Prostate gland (tissue), 2 donors: ENCODE measurements around the gene LRBA. TPM values are rescaled to one million over a fixed set of nuclear protein-coding genes. Genes with fewer than 3 reads are reported as not detected.

Experiments used
- DNase-seq: peaks from one replicate; pipeline ENCODE4 v3.0.0-alpha.2; 2019; ENCODE audit warnings: low spot score
- H3K27ac ChIP-seq, 2 donors: fragments of 200-600 bp; sonication (generic); 2 replicates each; pipeline ENCODE4 v1.5.1; 2017 to 2019
- H3K27me3 ChIP-seq: fragments of 200-600 bp; sonication (generic); replicated peaks from 2 replicates; pipeline ENCODE4 v1.5.1; 2019; ENCODE audit not compliant: insufficient read depth
- H3K36me3 ChIP-seq, 2 donors: fragments of 200-600 bp; sonication (generic); 1 replicate in 1 of 2; 2 replicates in 1 of 2; pipeline versions ENCODE4 v1.5.1 to v1.8.1; 2017 to 2019
- H3K4me1 ChIP-seq: fragments of 200-600 bp; sonication (generic); replicated peaks from 2 replicates; pipeline ENCODE4 v1.5.1; 2019
- H3K4me3 ChIP-seq, 2 donors: fragments of 200-600 bp; sonication (generic); 2 replicates each; pipeline ENCODE4 v1.5.1; 2017 to 2019
- H3K9me3 ChIP-seq: fragments of 200-600 bp; sonication (generic); 2 replicates; pipeline ENCODE4 v1.5.1; 2017
- POLR2A ChIP-seq: fragments of 450-650 bp; IDR thresholded peaks from one replicate; pipeline ENCODE4 v1.6.1; 2016; ENCODE audit warnings: antibody characterized with exemption, mild to moderate bottlenecking
- POLR2AphosphoS5 ChIP-seq: sonication (generic); formaldehyde crosslinking; IDR thresholded peaks from one replicate; pipeline ENCODE4 v1.6.1; 2017; ENCODE audit warnings: antibody characterized with exemption
- WGBS: methylation state at CpG from one replicate; pipeline ENCODE4 v1.1.5; 2018; 5-methylcytosine and 5-hydroxymethylcytosine counted together
- intact Hi-C: fragments of 100-400 bp; cut with DNase I; formaldehyde crosslinking; loops from one replicate; pipeline ENCODE4 v1.14.2; 2022
- total RNA-seq, 2 donors: library from RNA; depleted of rRNA; stranded (reverse); fragments of >200 nt; gene quantifications; one replicate each; pipeline ENCODE4 v1.1.0, GENCODE V29; 2016
- TF ChIP-seq, protein P1 (sequence below), 4 experiments: fragments of 200-600 bp in 2 of 4; fragments of 450-650 bp in 2 of 4; sonication (generic) in 2 of 4; IDR thresholded peaks; 1 replicate in 3 of 4; 2 replicates in 1 of 4; pipeline ENCODE4 v1.5.1; 2016 to 2019; ENCODE audit warnings: antibody characterized with exemption in 4 of 4, mild to moderate bottlenecking in 2 of 4, moderate library complexity in 2 of 4

LRBA gene
- total RNA-seq, 2 donors from 2014 or later = 69.8 to 79.8 TPM

DNA sequence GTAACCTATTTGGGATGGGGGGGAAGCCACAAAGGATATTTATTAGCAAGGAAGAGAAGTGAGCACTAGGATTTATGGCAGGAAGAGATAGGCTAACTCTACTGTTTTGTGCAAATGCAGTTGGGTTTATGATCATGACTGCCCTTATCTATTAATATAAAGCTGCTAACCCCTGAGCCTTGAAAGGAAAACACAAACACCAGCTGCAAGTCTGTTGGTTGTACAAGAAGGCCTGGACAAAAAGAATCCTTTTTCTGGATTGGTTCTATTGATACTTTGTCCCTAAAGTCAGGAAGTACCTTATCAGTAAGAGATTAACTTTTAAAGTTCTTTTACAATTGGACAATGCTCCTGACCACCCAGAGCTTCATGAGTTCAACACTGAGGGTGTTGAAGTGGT is 188.8 kb downstream of the LRBA start:
- TF ChIP-seq, protein P1, sequence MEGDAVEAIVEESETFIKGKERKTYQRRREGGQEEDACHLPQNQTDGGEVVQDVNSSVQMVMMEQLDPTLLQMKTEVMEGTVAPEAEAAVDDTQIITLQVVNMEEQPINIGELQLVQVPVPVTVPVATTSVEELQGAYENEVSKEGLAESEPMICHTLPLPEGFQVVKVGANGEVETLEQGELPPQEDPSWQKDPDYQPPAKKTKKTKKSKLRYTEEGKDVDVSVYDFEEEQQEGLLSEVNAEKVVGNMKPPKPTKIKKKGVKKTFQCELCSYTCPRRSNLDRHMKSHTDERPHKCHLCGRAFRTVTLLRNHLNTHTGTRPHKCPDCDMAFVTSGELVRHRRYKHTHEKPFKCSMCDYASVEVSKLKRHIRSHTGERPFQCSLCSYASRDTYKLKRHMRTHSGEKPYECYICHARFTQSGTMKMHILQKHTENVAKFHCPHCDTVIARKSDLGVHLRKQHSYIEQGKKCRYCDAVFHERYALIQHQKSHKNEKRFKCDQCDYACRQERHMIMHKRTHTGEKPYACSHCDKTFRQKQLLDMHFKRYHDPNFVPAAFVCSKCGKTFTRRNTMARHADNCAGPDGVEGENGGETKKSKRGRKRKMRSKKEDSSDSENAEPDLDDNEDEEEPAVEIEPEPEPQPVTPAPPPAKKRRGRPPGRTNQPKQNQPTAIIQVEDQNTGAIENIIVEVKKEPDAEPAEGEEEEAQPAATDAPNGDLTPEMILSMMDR (IDR thresholded peaks at IDR 0.05) = no peak
- TF ChIP-seq POLR2A (no peak), POLR2AphosphoS5 (no peak)
- no peaks in the 10 kb centered on the region for H3K9me3 ChIP-seq
- H3K27me3 ChIP-seq = no peaks in the 10 kb centered on the region
- DNase-seq = no peak
- H3K36me3 ChIP-seq = no peaks in the 10 kb centered on the region
- no peaks in the 10 kb centered on the region for H3K4me1 ChIP-seq
- intact Hi-C loops = no loop called here
- no peak overlapping the region for H3K27ac ChIP-seq
- no peak overlapping the region for H3K4me3 ChIP-seq

DNA sequence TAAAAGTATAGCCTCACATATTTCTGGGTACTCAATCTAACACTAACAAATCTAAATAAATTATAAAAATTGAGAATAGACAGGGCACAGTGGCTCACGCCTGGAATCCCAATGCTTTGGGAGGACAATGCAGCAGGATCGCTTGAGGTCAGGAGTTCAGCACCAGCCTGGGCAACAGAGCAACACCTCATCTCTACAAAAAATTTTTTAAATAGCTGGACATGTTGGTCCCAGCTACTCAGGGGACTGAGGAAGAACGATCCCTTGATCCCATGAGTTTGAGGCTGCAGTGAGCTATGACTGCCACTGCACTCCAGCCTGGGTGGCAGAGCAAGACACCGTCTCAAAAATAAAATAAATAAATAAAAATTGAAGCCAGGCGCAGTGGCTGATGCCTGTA is 192.7 kb downstream of the LRBA start:
- no peak for DNase-seq
- no peaks in the 10 kb centered on the region for H3K36me3 ChIP-seq
- H3K27ac ChIP-seq = no peak overlapping the region
- no peaks in the 10 kb centered on the region for H3K27me3 ChIP-seq
- H3K4me1 ChIP-seq = no peaks in the 10 kb centered on the region
- H3K4me3 ChIP-seq = no peak overlapping the region
- intact Hi-C loops = no loop called here
- no peaks in the 10 kb centered on the region for H3K9me3 ChIP-seq
- TF ChIP-seq POLR2AphosphoS5 = no peak
- TF ChIP-seq POLR2A = no peak
- TF ChIP-seq, protein P1 (IDR thresholded peaks at IDR 0.05) = no peak
- WGBS = 94% methylated on average over 5 of the region's 5 CpGs

DNA sequence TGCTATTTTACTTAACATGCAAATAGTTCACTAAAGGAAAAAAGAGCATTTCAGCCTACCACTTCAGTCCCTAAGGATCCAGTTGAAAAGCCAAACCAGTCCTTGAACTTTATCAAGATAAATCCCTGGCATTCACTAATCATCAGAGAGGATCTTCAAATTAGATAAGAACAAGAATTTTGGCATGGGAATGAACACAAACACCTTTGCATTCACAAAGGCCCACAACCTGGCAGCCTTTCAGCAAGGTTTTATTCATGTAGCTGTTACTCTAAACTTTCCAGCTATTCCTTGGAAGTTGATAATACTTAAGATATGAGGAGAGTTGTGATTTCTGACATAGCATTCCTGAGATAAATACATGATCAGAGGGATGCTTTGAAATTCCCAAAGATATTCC is 193.4 kb downstream of the LRBA start:
- Histone ChIP-seq H3K4me3 (no peak overlapping the region), H3K27me3 (no peaks in the 10 kb centered on the region), H3K9me3 (no peaks in the 10 kb centered on the region), H3K36me3 (no peaks in the 10 kb centered on the region), H3K27ac (no peak overlapping the region), H3K4me1 (no peaks in the 10 kb centered on the region)
- intact Hi-C loops = no loop called here
- DNase-seq = no peak
- TF ChIP-seq POLR2AphosphoS5 (no peak), POLR2A (no peak)
- TF ChIP-seq, protein P1 (IDR thresholded peaks at IDR 0.05) = no peak

DNA sequence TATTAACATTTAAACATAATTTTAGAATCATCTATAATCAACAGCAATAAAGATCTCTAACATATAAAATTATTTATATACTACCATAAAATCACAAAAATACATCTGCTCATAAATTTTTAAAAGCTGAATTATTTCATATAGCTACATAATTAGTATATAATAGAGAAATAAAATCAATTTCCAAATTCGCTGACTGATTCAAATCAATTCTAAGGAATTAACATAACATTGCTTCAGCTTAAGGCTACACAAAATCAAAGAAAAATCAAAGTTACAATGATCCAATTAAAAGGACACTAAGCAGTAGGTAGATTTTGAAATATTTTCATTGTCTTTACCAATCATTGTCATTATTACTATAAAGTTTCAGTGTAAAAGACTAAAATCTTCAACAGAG is 194.7 kb downstream of the LRBA start:
- Histone ChIP-seq H3K27me3 (no peaks in the 10 kb centered on the region), H3K4me3 (no peak overlapping the region), H3K27ac (no peak overlapping the region), H3K9me3 (no peaks in the 10 kb centered on the region), H3K4me1 (no peaks in the 10 kb centered on the region), H3K36me3 (no peaks in the 10 kb centered on the region)
- DNase-seq = no peak
- no peak for TF ChIP-seq POLR2AphosphoS5
- TF ChIP-seq, protein P1 (IDR thresholded peaks at IDR 0.05) = no peak
- TF ChIP-seq POLR2A = no peak
- intact Hi-C loops = no loop called here
- 98% methylated on average over 1 of the region's 1 CpG for WGBS

DNA sequence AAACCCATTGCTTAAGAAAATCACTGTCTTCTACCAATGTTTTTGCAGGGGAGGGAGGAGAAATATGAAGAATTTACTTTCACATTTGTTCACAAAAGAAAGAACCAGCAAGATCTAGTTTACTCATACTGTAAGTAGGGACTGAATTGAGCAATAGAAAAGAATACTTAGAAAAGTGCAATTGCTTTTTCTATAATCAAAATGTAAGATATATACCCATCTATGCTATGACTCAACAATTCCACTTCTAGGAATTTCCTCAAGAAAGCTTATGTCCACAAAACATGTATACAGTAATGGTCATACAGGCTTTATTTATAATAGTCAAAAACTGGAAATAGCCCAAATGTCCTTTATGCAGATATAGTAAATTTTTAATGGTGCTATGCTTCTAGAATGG is 196.4 kb downstream of the LRBA start:
- H3K4me1 ChIP-seq = no peaks in the 10 kb centered on the region
- H3K36me3 ChIP-seq = no peaks in the 10 kb centered on the region
- intact Hi-C loops = no loop called here
- H3K4me3 ChIP-seq = no peak overlapping the region
- H3K27ac ChIP-seq = no peak overlapping the region
- TF ChIP-seq POLR2AphosphoS5 = no peak
- no peaks in the 10 kb centered on the region for H3K9me3 ChIP-seq
- H3K27me3 ChIP-seq = no peaks in the 10 kb centered on the region
- no peak for DNase-seq
